T follicular helper cell (primary cell): Measurements from ENCODE around the gene RFTN1.

Experiments used
- DNase-seq: peaks from one replicate; pipeline ENCODE4 v3.0.0-alpha.2; 2020; ENCODE audit warnings: low read depth

Gene RFTN1

DNA sequence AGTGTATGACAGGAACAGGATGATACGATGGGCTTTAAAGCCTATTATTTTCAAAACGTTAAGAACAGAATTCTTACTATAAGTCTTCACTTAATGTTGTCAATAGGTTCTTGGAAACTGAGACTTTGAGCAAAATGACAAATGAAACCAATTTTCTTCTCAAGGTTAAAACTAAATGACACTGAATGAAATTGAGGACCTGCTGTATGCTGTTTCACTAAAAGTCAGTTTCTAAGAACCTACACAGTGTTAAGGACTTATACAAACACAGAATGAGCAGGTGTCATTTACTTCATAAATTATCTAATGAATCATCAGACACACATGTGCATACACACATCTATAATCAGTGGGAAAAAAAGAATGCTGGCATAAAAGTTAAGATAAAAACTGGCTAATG is 106.9 kb downstream of the RFTN1 start:
- no peak for DNase-seq

DNA sequence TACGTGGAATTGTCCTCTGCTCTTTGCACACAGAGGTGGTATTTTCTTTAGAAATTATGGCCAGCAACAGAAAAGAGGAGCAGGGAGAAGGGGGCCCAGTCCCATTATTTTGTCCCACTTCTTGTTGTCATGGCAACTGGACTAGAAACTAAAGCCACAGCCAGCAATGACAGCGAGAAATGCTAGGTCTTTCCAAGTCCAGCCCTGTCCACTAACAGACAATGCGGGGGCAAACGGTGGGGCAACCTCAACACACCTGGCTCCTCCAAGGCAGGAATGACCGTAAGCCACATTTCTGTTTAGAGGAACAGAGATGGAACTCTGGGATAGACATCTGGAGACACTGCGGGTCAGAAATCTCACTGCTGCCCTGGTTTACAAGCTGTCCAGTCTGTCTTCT is 107.3 kb downstream of the RFTN1 start:
- DNase-seq: no peak

DNA sequence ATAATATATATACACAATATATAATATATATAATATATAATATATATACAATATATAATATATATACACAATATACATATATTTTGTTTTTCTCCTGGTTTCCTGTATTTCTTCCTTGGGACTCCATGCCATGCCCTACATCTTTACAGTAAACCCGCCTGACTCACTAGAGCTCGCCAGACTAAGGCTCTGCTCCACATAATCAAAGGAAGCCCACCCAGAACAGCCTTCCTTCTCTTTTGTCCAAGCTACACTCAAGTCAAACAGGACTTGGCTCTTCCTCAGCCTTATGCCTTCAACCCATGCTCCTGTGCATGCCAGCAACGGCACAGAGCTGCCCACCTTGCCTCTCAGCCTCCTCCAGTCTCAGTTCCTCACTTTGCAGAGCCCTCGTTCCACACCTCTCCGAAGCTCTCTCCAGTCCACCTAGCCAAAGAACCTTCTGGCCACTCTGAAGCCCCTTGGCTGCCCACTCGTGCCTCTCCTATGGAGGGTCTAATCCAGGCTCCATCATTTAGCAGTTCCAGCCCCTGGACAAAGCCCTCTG is 109.1 kb downstream of the RFTN1 start:
- no peak for DNase-seq

DNA sequence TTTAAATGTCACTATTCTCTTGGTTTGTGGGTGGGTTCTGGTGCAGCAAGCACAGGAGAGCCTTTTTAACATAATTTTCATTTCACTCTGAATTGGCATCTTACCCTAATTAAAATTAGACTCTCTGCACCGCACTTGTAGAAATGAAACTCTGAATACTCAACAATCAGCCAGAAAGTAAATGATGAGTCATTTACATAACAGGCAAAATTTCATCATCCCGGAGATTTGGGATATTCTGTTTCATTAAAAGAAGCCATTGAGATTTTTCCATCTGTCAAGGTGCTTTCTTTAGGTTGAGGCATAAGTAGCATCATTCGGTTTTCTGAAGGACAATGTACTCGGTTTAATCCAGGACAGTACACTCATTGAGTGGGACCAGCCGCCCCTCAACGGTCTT is 111.0 kb downstream of the RFTN1 start:
- no peak for DNase-seq

DNA sequence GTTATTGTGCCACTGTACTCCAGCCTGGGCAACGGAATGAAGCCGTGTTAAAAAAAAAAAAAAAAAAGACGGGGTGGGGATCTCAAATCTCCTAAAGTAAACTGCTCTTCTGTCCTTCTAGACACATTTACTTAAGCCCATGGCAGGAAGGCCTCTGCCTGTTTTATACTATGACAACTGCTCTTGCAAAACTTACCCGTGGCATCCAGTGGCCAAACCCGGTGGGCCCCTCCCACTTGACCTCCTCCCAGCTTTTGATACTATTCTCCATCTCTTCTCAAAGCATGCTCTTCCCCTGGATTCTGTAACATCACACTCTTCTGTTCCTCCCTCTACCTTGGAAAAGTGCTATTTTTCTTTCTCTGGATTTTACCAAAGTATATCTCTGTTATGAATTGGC is 112.2 kb downstream of the RFTN1 start:
- no peak for DNase-seq

DNA sequence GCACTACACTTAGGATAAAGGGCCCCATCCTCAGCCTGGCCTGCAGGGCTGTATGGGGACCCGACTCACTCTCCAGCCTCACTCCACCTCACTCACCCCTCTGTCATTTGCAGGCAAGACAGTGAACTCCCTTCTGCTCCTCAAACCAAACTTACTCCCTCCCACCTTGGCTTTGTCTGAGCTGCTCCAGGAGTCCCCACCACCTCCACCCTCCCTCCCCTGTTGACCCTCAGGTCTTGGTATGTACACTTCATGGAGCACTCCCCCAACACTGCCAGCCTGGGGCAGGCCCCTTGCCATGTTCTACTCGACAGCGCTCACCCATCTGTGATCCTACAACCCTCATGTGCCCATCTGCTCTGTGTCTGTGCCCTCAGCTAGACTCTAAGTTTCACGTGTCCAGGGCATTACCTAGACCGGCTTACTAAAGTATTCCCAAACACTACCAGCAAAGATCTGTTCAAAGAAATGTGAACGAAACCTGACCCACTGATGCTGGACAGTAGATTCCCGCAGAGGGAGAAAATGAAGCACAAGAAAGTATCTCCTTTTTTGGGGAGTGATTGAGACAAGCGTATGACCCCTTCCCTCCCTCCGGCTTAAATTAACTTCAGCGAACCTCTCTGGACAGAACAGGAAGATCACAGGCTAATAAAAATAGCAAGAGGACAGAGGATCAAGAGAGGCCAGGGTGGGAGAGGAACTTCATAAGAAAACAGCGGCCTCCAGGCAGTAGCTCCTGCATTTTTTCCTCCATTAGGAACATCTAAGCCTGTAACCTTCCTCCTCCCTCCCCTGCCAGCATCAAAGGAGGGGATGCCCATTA is 113.2 kb downstream of the RFTN1 start:
- DNase-seq: no peak

DNA sequence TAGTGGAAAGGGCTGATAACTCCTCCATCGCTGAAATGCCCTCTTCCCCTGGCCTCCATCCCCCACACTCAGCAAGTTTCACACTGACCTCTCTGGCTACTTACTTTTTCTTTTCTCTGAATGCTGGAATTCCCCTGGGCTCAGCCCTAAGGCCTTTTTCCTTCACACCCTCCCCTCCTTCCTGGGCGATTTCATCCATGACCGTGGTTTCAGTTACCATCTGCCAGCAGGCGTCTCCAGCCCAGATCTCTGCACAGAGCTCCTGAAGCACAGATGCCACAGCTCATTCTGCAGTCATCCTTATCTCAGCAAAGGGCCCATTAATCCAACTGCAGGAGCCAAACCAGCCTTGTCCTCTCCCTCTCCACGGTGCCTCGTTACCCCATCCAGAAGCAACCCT is 114.0 kb downstream of the RFTN1 start:
- DNase-seq: no peak

DNA sequence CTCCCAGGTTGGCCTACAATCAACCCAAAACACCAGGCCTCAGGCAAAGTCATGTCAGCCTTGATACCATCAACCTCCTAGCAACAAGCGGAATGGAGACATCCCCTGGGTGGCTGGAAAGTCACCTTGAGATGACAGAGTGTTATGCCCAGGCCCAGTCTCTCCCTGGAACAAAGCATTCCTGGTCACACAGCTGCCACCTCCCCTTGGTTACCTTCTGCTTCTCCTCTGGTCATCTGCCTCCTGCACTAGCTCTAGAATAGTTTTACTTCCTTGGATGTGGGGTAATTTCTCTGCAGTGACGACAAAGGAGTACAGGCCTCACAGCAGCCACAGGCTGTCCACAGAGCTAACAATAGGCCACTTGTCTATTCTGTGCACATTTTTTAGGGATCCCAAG is 114.9 kb downstream of the RFTN1 start:
- no peak for DNase-seq

DNA sequence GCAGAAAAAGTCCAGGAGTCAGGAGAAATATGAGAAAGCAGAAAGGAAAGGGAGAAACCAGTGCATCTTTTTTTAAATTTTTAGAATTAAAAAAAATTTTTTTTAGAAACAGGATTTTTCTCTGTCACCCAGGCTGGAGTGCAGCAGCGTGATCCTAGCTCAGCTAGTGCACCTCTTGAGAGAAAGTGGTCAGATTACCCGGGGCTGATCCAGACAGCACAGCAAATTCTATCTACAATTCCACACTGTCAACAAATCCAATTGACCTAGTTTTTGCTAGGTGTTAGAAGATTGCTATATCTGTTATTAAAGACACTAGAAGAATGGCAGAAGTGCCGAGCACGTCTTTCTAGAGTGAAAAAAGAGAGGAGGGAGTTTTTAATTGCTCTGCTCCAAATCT is 117.3 kb downstream of the RFTN1 start:
- DNase-seq: no peak

DNA sequence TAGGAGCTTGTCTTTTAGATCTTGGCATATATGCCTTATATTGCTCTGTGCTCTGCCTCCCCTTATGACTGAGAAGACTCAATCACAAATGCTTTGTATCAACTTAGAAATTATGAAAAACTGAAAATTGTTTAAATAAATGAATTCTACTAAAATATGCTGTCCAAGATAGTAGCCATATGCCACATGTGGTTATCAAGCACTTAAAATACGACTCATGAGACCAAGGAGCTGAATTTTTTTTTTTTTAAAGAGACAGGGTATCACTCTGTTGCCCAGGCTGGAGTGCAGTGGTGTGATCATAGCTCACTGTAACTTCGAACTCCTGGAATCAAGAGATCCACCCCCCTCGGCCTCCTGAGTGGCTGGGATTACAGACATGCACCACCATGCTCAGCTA is 118.3 kb downstream of the RFTN1 start:
- DNase-seq: no peak

DNA sequence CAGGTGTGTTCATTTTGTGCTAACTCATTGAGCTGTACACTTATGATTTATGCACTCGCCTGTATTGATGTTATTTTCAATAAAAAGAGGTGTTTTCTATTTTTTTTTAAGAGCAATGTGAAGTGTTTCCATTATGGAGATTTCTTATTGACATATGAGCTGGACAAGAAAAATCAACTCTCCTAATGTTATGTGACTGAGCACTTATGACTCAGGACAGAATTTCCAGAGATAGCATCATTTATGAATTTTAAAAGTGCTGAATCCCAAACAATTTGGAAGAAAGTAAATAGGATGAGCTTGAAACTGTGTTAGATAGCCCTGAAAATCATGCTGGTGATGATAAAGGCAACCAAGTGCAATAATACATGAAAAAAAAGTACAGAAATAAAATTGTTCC is 118.9 kb downstream of the RFTN1 start:
- DNase-seq: no peak

DNA sequence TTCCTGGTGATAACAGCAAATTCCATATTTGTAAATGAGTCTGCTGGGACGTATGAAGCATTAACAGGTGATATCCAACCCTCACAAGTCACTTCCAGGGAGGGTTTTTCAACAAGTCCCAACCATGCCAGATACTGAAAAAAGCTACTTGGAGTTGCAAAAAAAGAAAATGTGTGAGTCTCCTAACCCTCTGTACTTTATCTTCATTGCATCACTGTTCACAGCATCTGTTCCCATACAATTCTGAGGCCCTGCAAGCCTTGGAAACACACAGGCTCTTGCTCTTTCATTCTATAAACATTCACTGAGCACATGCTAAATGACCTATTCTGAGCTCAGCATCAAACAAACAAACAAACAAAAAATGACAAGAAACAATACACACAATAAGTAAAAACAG is 120.8 kb downstream of the RFTN1 start:
- no peak for DNase-seq

DNA sequence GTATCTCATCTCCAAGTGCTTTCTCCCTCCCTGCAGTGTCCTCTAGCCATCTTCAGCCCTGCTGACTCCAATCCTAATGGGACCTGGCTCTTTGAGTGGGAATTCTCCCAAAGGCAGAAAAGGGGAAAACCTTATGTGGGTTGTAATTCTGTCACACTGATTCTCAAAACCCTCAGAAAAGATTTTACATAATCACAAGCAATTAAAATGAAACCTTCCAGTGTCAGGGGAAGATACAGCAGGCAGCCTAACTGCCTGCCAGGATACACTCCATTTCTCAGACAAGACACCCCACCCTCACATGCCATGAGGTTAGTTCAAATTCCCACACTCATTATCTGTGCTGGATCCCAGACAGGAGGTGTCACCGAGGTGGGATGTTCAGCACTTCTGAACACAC is 121.4 kb downstream of the RFTN1 start:
- DNase-seq: no peak

DNA sequence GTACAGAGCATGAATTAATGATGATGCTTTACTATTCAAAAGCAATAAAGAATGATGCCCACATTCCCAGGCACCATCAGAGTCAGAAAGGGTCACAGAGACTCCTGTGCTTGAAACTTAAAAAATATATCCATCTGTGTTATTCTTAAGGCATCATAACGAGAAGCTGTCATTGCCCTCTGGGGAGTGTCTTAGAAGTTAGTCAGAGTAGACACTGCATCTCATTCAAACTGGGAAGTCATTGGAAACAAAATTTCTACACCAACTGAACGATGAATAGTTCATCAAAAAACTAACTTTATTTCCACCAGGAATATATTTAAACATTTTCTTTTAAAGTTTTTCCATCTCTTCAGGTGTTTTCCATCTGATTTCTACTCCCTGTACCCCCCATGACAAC is 122.9 kb downstream of the RFTN1 start:
- DNase-seq: no peak

DNA sequence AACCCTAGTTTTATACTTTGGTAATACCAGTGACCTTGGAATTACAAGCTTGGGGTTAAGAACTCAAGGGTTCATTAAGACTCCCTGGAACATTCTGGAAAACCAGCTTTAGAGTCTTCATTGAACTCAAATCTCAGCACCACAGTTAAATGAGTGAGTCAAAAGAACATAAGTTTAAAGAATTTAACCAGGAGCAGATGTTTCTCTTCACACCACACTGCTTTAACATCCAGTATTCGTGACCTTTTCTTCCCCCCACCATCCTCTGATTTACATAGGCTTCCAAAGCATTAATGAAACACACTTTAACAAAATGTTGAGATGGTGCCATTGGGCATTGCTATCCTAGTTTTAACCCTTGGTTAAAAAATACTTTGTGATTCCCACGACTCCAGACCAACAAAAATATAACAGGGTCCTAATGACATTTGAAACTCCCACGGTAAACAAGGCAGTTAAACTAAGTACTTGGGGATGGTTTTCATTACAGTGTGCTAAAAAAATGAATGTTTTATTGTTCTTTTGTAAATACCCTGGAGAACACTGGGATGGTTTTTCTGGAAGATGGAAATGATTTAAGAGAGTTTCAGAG is 124.6 kb downstream of the RFTN1 start:
- no peak for DNase-seq

DNA sequence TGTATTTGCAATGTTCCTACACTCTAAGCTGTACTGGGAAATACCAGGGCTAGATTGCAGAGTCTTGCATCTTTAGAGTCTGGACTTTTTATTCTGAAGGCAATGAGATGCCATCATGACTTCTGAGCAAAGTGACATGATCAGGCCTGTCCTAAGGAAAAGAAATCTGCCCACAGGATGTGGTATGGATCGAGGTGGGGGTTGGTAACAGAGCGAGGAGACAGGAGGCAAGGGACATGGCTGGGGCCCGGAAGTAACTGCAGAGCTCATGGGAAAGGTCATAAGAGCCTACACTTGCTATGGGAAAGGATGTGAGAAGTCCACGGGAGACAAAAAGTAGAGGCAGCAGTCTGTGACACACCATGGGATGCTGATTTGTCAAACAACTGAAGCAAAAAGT is 126.9 kb downstream of the RFTN1 start:
- no peak for DNase-seq

DNA sequence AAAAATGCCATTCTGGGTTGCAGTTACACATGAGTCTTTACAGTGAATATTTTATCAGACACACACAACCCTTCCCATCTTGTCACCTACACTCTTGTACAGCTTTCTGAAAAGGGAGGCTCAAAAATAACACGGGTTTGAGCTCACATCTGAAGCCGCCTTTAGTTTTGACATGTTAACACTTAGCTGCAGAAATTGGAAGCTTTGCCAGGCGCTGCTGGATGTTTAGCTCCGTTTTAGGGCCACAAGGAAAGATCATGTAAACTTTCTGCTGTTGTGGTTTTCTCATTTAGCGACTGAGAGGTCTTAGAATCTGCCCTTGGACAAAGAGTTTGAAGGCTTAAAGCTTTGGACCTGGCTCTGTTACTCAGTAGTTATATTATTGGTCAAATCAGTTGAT is 128.3 kb downstream of the RFTN1 start:
- DNase-seq: no peak

DNA sequence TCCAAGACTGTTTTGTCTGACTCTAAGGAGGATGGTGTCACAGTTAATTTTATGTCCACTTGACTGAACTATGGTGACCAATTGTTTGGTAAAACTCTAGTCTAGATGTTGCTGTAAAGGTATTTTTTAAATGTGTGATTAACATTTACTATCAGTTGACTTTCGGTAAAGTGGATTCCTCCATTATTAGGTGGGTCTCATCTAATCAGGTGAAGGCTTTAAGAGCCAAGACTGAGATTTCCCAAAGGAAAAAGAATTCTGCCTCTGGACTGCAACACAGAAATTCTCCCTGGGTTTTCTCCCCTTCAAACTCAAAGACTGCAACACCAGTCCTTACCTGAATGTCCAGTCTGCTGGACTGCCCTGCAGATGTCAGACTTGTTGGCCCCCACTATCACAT is 129.6 kb downstream of the RFTN1 start:
- DNase-seq: no peak

DNA sequence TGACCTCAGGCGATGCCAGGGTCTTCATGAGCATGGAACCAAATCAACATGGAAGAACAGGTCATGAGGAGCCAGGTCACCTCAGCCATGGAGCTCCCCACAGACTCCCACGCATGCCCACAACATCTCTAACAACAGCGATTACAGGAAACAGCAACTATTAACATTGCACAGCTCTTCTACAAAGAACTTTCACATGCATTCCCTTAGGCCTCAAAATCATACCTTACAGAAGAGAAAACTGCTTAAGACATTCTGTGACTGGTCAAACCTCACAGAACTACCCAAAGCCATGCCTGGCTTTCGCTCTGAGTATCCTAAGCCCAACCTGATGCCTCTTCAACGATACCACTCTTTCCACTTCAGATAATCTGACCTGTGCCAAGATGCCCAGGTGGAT is 130.7 kb downstream of the RFTN1 start:
- DNase-seq: no peak

DNA sequence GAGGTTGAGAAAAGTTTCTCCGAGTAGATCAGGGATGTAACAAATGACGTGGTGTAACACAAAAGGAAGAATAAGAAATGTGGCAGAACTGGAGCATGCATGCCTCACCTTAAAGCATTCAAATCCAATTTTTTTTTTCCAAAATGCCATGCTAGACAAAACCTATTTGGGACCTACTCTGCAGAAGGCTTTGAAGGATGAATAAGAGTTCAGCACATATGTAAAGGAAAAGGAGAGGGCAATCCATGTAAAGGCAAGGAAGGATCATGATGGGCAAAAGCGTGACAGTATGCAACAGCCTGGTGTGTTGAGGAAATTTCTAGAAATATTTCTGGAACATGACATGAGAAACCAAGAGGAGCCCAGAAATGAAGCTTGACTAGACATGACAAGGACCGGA is 132.1 kb downstream of the RFTN1 start:
- no peak for DNase-seq

DNA sequence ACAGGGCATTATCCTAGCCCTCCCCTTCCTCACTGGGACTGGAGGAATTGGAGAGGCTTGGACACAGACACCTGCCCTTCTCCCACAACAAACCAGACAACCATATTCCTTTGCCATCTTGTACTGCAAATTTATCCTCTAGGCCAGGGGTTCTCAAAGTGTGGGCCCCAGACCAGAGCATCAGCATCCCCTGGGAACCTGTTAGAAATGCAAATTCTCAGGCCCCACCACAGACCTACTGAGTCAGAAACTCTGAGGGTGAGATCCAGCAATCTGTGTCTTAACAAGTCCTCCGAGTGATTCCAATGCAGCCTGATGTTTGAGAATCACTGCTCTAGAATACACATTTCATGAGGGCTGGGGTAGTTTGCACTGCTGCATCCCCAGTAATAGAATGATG is 133.1 kb downstream of the RFTN1 start:
- DNase-seq: no peak

DNA sequence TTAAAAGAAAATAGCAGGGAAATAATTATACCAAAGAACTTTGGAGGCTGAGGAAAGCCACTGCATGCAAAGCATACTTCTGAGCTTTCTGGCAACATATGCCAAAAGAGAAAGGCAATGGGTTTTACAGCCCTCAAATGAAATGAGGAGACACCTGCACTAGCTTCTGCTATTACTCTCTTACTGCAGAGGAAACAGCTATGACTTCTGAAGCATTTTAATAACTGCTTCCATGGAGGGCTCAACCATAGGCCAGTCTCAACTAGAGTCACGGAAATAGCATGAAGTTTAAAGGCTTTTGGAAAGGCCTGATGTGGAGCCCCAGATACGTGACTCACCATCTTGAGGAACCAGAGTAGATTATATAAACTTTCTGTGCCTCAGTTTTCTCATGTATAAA is 133.7 kb downstream of the RFTN1 start:
- DNase-seq: no peak

DNA sequence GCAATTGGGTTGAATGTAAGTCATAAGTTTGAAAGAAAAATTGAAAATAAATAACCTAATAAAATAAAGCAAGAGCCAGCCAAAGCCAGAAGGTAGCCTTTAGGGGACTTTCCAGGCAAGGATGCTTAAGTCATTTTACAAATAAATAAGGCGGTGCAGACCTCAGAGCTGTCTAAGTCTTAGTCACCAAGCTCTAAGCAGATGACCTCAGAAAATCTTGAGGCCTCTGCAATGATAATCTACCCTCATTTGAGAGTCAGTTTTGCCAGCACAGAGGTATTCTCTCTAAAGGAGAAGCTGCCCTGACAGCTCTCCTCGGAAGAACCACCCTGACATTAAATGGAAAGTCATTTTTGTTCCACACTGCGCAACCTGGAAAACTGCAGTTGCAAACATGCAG is 134.6 kb downstream of the RFTN1 start:
- no peak for DNase-seq

DNA sequence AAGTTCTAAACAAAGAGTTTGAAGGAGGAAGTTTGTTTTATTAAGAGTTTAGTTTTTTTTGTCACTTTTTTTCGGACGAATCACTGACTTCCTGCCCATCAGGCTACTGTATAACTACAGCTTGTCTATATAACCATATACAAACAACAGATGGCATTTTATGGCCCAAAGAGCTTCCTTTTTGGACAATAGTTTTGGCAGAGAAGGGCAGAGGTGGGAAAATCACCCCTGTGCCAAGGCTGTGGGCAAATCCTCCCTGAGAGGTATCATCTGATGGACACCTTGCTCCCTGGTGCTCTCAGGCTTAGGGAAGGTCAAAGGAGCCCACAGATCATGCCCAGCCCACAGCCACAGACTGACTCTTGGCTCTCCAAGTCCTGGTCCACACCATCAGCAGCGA is 135.1 kb downstream of the RFTN1 start:
- no peak for DNase-seq
